IPS-11a (cell line): ENCODE results near the gene RAP2B.
"Not testable (repeated sequence)": the region's sequence is repeated elsewhere in the genome, so short reads cannot be mapped to it uniquely, and the experiment has no call there.

Experiments used
- H3K4me3 ChIP-seq: one replicate; pipeline ENCODE4 v1.5.1; 2013; ENCODE audit warnings: low read depth, low read length, control low read depth

RAP2B gene

GRCh38 chr3:153190923-153191322 lies 28.9 kb downstream of the RAP2B start:
- no peak overlapping the region for H3K4me3 ChIP-seq

DNA sequence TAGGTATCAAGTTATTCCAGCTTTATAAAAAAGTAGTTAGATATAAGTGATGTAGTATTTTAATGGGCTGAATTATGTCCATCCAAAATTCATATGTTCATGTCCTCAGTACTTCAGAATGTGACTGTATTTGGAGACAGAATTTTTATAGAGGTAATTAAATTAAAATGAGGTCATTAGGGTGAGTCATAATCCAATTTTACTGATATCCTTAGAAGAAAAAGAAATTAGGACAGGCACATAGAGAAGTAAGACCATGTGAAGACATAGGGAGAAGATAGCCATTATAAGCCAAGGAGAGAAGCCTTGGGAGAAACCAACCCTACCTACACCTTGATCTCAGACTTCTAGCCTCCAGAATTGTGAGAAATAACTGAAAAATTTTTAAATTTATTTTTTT lies 30.3 kb downstream of the RAP2B start:
- no peak overlapping the region for H3K4me3 ChIP-seq

DNA sequence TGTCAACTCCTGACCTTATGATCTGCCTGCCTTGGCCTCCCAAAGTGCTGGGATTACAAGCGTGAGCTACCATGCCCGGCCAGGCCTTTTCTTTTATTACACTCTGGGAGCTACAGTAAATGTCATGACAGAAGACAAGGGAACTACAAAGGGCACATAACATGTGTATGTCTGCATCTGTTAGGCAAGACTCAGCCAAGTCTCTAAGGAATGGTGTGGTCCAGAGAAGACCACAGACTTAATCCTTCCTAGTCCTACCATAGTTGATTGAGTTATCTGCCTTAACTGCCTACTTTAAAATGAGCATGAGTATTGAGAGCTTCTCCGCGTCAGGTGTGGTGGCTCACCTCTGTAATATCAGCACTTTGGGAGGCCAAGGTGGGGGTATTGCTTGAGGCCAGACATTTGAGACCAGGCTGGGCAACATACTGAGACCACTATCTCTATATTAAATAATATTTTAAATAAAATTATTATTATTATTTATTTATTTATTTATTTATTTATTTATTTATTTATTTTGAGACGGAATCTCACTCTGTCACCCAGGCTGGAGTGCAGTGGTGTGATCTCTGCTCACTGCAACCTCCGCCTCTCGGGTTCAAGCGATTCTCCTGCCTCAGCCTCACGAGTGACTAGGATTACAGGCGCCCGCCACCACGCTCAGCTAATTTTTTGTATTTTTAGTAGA lies 31.9 kb downstream of the RAP2B start:
- not testable (repeated sequence) for H3K4me3 ChIP-seq

DNA sequence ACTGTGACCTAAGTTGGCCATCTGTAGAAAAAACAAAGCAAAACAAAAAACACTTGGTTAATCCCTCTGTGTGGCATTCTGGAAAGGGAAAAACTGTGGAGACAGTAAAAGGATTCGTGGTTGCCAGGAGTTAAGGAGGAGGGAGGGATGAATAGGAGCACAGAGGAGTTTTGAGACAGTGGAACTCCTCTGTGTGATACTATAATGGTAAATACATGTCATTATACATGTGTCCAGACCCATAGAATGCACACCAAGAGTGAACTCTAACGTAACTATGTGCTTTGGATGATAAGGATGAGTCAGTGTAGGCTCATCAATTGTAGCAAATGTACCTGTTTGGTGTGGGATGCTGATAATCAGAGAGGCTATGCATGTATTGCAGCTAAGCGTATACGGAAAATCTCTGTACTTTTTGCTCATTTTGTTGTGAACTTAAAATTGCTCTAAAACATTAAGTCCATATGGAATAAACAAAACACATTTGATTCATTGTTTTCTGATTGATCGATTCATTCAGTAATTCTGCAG lies 33.4 kb downstream of the RAP2B start:
- no peak overlapping the region for H3K4me3 ChIP-seq

DNA sequence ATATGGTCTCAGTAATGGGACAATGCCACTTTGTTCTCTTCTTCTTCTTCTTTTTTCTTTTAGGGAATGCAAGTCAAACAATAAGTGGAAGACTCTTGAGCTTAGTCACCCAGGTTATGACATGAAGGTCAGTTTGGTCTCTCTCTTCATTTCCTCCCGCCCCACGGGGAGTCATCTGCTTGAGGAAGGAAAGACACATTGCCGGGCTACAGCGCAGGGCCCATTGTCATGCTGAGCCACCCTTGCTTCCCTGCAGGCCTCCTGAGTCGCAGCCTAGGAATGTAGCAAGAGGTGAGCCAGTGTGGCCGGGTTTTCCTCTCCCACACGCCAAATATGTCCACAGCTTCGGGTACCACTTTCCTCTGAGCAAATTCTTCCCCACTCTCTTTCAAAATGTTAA lies 47.6 kb downstream of the RAP2B start:
- no peak overlapping the region for H3K4me3 ChIP-seq

- H3K4me3 ChIP-seq = no peak overlapping the region
Observed at GRCh38 chr3:153210146-153210545, 48.1 kb downstream of the RAP2B start.

DNA sequence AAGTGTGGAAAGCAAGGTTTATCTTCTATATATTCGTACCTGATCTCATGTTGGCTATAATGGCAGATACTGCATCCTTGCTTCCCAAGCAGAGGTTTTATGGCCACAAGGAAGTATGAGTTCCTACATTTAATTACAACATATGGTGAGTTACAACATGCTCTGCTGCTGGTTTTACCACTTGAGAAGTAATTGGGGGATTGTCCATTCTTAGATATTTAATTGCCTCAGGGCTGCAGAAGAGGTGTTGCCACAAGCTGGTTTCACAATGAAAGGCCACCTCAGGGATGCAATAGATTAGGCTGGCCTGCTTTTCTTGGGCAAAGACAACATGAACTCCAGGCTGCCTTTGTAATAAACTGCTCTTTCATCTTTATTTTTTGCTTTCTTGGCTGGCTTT lies 48.6 kb downstream of the RAP2B start:
- H3K4me3 ChIP-seq = no peak overlapping the region

DNA sequence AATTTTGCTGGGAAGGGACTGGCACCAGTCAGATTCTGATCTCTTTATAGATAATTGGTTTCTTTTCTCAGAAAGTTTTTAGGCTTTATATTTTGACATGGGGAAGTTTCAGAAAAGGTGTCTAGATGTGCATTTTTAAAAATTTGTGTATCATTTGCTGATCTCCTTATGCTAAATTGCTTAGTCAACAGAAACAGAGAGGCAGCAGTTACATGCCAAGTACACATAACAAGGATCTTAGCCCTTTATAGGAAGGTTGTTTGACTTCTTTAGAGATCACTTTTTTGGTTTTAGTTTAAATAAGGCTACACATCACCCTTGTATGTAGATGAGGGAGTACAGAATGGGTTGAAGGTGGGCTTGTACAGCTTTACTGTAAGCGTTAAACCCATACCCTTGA lies 53.5 kb downstream of the RAP2B start:
- H3K4me3 ChIP-seq = no peak overlapping the region

DNA sequence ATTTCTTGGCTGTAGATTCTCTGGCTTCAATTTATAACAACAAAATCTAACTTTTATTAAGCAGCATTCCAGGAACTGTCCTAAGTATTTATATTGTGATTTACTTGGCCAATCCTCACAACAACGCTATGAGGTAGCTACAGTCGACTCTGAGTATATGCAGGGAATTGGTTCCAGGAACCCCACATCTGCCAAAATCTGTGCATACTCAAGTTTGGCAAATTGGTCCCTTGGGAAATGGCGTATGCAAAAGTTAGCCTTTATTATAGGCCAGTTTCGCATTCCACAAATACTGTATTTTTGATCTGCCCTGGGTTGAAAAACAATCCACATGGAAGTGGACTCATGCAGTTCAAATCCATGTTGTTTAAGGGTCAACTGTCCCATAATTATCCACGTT lies 53.9 kb downstream of the RAP2B start:
- no peak overlapping the region for H3K4me3 ChIP-seq

DNA sequence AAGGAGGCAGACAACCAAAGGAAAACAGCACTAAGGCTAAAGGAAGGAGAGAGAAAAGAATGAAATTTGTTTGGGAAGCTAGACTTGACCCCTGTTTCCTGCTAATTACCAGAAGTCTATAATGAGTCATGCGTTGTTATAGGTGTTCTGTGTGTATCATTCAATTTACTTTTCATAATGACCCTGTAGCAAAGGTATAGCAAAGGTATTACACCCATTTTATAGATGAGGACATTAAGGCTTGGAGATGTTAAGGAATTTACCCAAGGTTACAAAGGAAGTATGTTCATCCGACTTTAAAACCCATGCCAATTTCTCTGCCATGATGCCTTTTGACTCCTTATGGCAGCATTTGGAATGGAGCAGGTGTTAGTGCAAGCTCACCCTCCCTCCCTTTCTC lies 54.9 kb downstream of the RAP2B start:
- H3K4me3 ChIP-seq = no peak overlapping the region

GRCh38 chr3:153219146-153219545 lies 57.1 kb downstream of the RAP2B start:
- no peak overlapping the region for H3K4me3 ChIP-seq
